GM12878 (cell line): ENCODE measurements around the gene FOLR2.
"Not testable (repeated sequence)": the region's sequence is repeated elsewhere in the genome, so short reads cannot be mapped to it uniquely, and the experiment has no call there.

Source experiments
- CBX3 ChIP-seq: fragments of 200-600 bp; sonication (generic); IDR thresholded peaks from 2 replicates; pipeline ENCODE4 v1.6.1; 2016; ENCODE audit warnings: low read depth, borderline replicate concordance
- FOS ChIP-seq: IDR thresholded peaks from 3 replicates; pipeline ENCODE4 v1.6.1; 2011; ENCODE audit warnings: borderline replicate concordance; ENCODE audit not compliant: insufficient read length; ENCODE audit errors: extremely low read depth
- NR2C1 ChIP-seq: fragments of 450-650 bp; IDR thresholded peaks from 2 replicates; pipeline ENCODE4 v1.6.1; 2017; ENCODE audit warnings: antibody characterized with exemption, mild to moderate bottlenecking, moderate library complexity
- POLR2A ChIP-seq: IDR thresholded peaks from 2 replicates; pipeline ENCODE4 v1.6.1; 2011; ENCODE audit warnings: low read depth, mild to moderate bottlenecking, low read length
- POLR2AphosphoS5 ChIP-seq: IDR thresholded peaks from 2 replicates; pipeline ENCODE4 v1.6.1; 2011; ENCODE audit warnings: mild to moderate bottlenecking, low read length, inconsistent platforms
- RAD21 ChIP-seq: IDR thresholded peaks from 2 replicates; pipeline ENCODE4 v1.6.1; 2011; ENCODE audit warnings: mild to moderate bottlenecking, low read depth, low read length, moderate library complexity; ENCODE audit not compliant: insufficient read depth
- REST ChIP-seq: IDR thresholded peaks from 2 replicates; pipeline ENCODE4 v1.6.1; 2012; ENCODE audit warnings: mild to moderate bottlenecking, low read depth, low read length
- SPI1 ChIP-seq: IDR thresholded peaks from 2 replicates; pipeline ENCODE4 v1.6.1; 2011; ENCODE audit warnings: low read depth, mild to moderate bottlenecking, low read length, moderate library complexity, borderline replicate concordance; ENCODE audit not compliant: insufficient read depth
- YY1 ChIP-seq: IDR thresholded peaks from 2 replicates; pipeline ENCODE4 v1.6.1; 2011; ENCODE audit warnings: low read depth, mild to moderate bottlenecking, low read length
- ZNF24 ChIP-seq: fragments of 450-650 bp; IDR thresholded peaks from 2 replicates; pipeline ENCODE4 v1.6.1; 2017; ENCODE audit warnings: antibody characterized with exemption, mild to moderate bottlenecking
- TF ChIP-seq, protein P1 (sequence below), 3 experiments: IDR thresholded peaks in 2 of 3; conservative IDR thresholded peaks in 1 of 3; 2 replicates each; pipeline ENCODE4 v1.5.1; 2011; ENCODE audit warnings: low read depth in 3 of 3, low read length in 3 of 3, mild to moderate bottlenecking in 3 of 3, control low read depth in 2 of 3, moderate library complexity in 2 of 3, inconsistent platforms in 1 of 3, mixed read lengths in 1 of 3; ENCODE audit not compliant: control insufficient read depth in 2 of 3, insufficient read depth in 1 of 3; ENCODE audit errors: extremely low read depth in 1 of 3
- TF ChIP-seq, protein P2 (sequence below): IDR thresholded peaks from 2 replicates; pipeline ENCODE4 v1.6.1; 2011; ENCODE audit warnings: low read depth, low read length, improper control_type of control experiment, borderline replicate concordance

DNA sequence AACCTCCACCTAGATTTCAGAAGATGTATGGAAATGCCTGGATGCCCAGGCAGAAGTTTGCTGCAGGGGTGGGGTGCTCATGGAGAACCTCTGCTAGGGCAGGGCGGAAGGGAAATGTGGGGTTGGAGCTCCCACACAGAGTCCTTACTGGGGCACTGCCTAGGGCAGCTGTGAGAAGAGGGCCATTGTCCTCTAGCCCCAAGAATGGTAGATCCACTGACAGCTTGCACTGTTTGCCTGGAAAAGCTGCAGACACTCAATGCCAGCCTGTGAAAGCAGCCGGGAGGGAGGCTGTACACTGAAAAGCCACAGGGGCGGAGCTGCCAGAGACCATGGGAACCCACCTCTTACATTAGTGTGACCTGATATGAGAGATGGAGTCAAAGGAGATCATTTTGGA is 46.8 kb upstream of the FOLR2 start:
- TF ChIP-seq, protein P1, sequence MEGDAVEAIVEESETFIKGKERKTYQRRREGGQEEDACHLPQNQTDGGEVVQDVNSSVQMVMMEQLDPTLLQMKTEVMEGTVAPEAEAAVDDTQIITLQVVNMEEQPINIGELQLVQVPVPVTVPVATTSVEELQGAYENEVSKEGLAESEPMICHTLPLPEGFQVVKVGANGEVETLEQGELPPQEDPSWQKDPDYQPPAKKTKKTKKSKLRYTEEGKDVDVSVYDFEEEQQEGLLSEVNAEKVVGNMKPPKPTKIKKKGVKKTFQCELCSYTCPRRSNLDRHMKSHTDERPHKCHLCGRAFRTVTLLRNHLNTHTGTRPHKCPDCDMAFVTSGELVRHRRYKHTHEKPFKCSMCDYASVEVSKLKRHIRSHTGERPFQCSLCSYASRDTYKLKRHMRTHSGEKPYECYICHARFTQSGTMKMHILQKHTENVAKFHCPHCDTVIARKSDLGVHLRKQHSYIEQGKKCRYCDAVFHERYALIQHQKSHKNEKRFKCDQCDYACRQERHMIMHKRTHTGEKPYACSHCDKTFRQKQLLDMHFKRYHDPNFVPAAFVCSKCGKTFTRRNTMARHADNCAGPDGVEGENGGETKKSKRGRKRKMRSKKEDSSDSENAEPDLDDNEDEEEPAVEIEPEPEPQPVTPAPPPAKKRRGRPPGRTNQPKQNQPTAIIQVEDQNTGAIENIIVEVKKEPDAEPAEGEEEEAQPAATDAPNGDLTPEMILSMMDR (IDR thresholded peaks at IDR 0.05 in 2 of 3, conservative IDR thresholded peaks at IDR 0.05 in 1 of 3; ENCODE audit: control insufficient read depth in 2 of 3, extremely low read depth in 1 of 3, insufficient read depth in 1 of 3, low read depth in 3 of 3, low read length in 3 of 3), result not testable (repeated sequence)
- not testable (repeated sequence) for TF ChIP-seq SPI1, CBX3, YY1, POLR2A, REST, RAD21, POLR2AphosphoS5, NR2C1, ZNF24, FOS
- TF ChIP-seq, protein P2, sequence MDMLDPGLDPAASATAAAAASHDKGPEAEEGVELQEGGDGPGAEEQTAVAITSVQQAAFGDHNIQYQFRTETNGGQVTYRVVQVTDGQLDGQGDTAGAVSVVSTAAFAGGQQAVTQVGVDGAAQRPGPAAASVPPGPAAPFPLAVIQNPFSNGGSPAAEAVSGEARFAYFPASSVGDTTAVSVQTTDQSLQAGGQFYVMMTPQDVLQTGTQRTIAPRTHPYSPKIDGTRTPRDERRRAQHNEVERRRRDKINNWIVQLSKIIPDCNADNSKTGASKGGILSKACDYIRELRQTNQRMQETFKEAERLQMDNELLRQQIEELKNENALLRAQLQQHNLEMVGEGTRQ, result not testable (repeated sequence)
